ENCODE data around the gene LSM14B. TPM values are rescaled to one million over a fixed set of nuclear protein-coding genes. Genes with fewer than 3 reads are reported as not detected.

The LSM14B gene
- total and polyA plus RNA-seq, 2 experiments from 2014 or later, result 7.1 to 43.1 TPM

GRCh38 chr20:62161347-62161746, 39.1 kb downstream of the LSM14B start:
- peaks cover 20% of the 10 kb centered on the region for H3K79me2 ChIP-seq
- no peak overlapping the region for H3K27ac ChIP-seq
- H4K20me1 ChIP-seq (ENCODE audit: insufficient read depth, poor library complexity, severe bottlenecking), result peaks cover 20% of the 10 kb centered on the region
- H3K9me2 ChIP-seq (replicated peaks; ENCODE audit: insufficient read depth), result no peaks in the 10 kb centered on the region
- H3K4me3 ChIP-seq, result no peak overlapping the region
- no peak overlapping the region for H3K4me2 ChIP-seq
- H3K27me3 ChIP-seq, result no peaks in the 10 kb centered on the region
- no peak overlapping the region for H2AFZ ChIP-seq
- TF ChIP-seq CTCF (IDR thresholded peaks at IDR 0.05; ENCODE audit: poor library complexity) (no peak), EZH2phosphoT487 (IDR thresholded peaks at IDR 0.05; ENCODE audit: low read depth, severe bottlenecking, unreplicated experiment) (no peak), EZH2 (IDR thresholded peaks at IDR 0.05; ENCODE audit: borderline replicate concordance) (no peak)
- WGBS (ENCODE audit: low lambda C conversion rate, missing lambda C conversion rate), result 90% methylated on average over 17 of the region's 17 CpGs
- H3K9me3 ChIP-seq (ENCODE audit: low read depth), result no peaks in the 10 kb centered on the region
- H3K4me1 ChIP-seq (ENCODE audit: insufficient read depth), result no peaks in the 10 kb centered on the region
- H3K36me3 ChIP-seq (replicated peaks; ENCODE audit: insufficient read depth, low read depth), result no peaks in the 10 kb centered on the region
- no peak for DNase-seq (ENCODE audit: low spot score)

DNA sequence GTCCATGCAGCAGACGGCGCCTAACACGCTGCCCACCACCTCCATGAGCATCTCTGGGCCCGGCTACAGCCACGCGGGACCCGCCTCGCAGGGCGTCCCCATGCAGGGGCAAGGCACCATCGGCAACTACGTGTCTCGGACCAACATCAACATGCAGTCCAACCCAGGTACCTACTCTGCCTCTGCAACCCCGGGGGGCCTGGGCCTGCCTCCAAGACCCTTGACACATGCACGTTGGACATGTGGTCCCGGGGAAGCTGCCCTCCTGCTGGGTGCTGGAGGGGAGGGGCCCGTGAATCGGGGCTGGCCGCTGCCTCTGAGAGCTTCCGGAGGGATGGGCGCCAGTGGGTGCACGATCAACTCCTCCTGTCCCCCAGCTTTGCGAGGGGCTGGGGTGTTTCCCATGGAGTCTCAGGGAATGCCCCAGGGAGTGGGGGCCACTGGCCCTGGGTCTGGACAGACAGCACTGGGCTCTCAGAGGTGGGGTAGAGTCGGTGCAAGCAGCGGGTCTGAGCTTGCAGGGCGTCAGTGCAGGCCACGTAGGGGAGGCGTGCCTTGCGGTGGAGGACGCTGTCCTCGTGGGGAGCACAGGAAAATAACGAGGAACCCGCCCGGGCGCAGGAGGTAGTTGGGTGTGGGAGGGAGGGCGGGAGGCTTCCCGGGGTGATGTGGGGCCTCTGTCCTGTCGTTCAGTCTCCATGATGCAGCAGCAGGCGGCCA, 40.6 kb downstream of the LSM14B start:
- H3K4me1 ChIP-seq (ENCODE audit: insufficient read depth), result no peaks in the 10 kb centered on the region
- H3K4me3 ChIP-seq, result no peak overlapping the region
- no peak overlapping the region for H3K4me2 ChIP-seq
- no peak for DNase-seq (ENCODE audit: low spot score)
- H3K79me2 ChIP-seq, result peaks cover 6% of the 10 kb centered on the region
- H4K20me1 ChIP-seq (ENCODE audit: insufficient read depth, poor library complexity, severe bottlenecking), result peaks cover 6% of the 10 kb centered on the region
- 94% methylated on average over 34 of the region's 38 CpGs for WGBS (ENCODE audit: low lambda C conversion rate, missing lambda C conversion rate)
- no peaks in the 10 kb centered on the region for H3K27me3 ChIP-seq
- no peak overlapping the region for H2AFZ ChIP-seq
- H3K9me2 ChIP-seq (replicated peaks; ENCODE audit: insufficient read depth), result no peaks in the 10 kb centered on the region
- no peak for TF ChIP-seq EZH2phosphoT487 (IDR thresholded peaks at IDR 0.05; ENCODE audit: low read depth, severe bottlenecking, unreplicated experiment)
- no peak for TF ChIP-seq EZH2 (IDR thresholded peaks at IDR 0.05; ENCODE audit: borderline replicate concordance)
- TF ChIP-seq CTCF (IDR thresholded peaks at IDR 0.05; ENCODE audit: poor library complexity), result no peak
- H3K9me3 ChIP-seq (ENCODE audit: low read depth), result no peaks in the 10 kb centered on the region
- H3K27ac ChIP-seq, result no peak overlapping the region
- H3K36me3 ChIP-seq (replicated peaks; ENCODE audit: insufficient read depth, low read depth), result no peaks in the 10 kb centered on the region

- no peak overlapping the region for H3K4me2 ChIP-seq
- no peaks in the 10 kb centered on the region for H3K9me3 ChIP-seq (ENCODE audit: low read depth)
- no peaks in the 10 kb centered on the region for H3K27me3 ChIP-seq
- H3K79me2 ChIP-seq, result peaks cover under 1% of the 10 kb centered on the region
- DNase-seq (ENCODE audit: low spot score), result no peak
- H2AFZ ChIP-seq, result no peak overlapping the region
- H3K4me1 ChIP-seq (ENCODE audit: insufficient read depth), result no peaks in the 10 kb centered on the region
- over 99% methylated on average over 21 of the region's 25 CpGs for WGBS (ENCODE audit: low lambda C conversion rate, missing lambda C conversion rate)
- H3K36me3 ChIP-seq (replicated peaks; ENCODE audit: insufficient read depth, low read depth), result no peaks in the 10 kb centered on the region
- no peaks in the 10 kb centered on the region for H3K9me2 ChIP-seq (replicated peaks; ENCODE audit: insufficient read depth)
- H3K27ac ChIP-seq, result no peak overlapping the region
- no peak for TF ChIP-seq CTCF (IDR thresholded peaks at IDR 0.05; ENCODE audit: poor library complexity)
- no peak for TF ChIP-seq EZH2phosphoT487 (IDR thresholded peaks at IDR 0.05; ENCODE audit: low read depth, severe bottlenecking, unreplicated experiment)
- TF ChIP-seq EZH2 (IDR thresholded peaks at IDR 0.05; ENCODE audit: borderline replicate concordance), result no peak
- H4K20me1 ChIP-seq (ENCODE audit: insufficient read depth, poor library complexity, severe bottlenecking), result peaks cover under 1% of the 10 kb centered on the region
- no peak overlapping the region for H3K4me3 ChIP-seq
Measured at GRCh38 chr20:62163485-62163865, 41.2 kb downstream of the LSM14B start.

Measured in hepatocyte (in vitro differentiated cells).